IMR-90 (cell line): ENCODE measurements around the gene EGFL8. TPM values are rescaled to one million over a fixed set of nuclear protein-coding genes. Genes with fewer than 3 reads are reported as not detected.

Experiments used
- ATAC-seq: fragments of 200-7000 bp; cut with Tn5 transposase; 2 replicates; pipeline ENCODE4 v1.9.1; 2020; ENCODE audit warnings: low read depth, mild to moderate bottlenecking, moderate library complexity
- BruUV-seq: library from RNA; stranded (reverse); fragments of 400-500 nt; replicated peaks from 2 replicates; lab custom pipeline; 2021; lab: Mats Ljungman, UMichigan
- CTCF ChIA-PET: fragments of 300-600 bp; formaldehyde crosslinking; extraction: SDS; loops from one replicate; lab custom pipeline; 2021; ENCODE audit warnings: antibody characterized with exemption; lab: Yijun Ruan, JAX
- POLR2A ChIA-PET: fragments of 300-600 bp; sonication (Branson Sonifier 250); formaldehyde crosslinking; loops from one replicate; lab custom pipeline; 2022; ENCODE audit warnings: antibody characterized with exemption; ENCODE audit not compliant: unreplicated experiment; lab: Charles Lee
- DNase-seq: peaks from one replicate; pipeline ENCODE4 v3.0.0; 2013
- H2AFZ ChIP-seq: replicated peaks from 2 replicates; pipeline ENCODE3; 2013; ENCODE audit warnings: low read length, mild to moderate bottlenecking; ENCODE audit not compliant: poor library complexity
- H2AK5ac ChIP-seq: 2 replicates; pipeline ENCODE4 v1.6.1; 2013; ENCODE audit warnings: low read depth, low read length, inconsistent platforms
- H2AK9ac ChIP-seq: replicated peaks from 2 replicates; pipeline ENCODE3; 2013; ENCODE audit warnings: mild to moderate bottlenecking, low read depth, low read length, moderate library complexity; ENCODE audit not compliant: poor library complexity
- H2BK120ac ChIP-seq: 2 replicates; pipeline ENCODE4 v1.6.1; 2013; ENCODE audit warnings: low read depth, low read length, inconsistent platforms
- H2BK15ac ChIP-seq: 3 replicates; pipeline ENCODE4 v1.6.1; 2013; ENCODE audit warnings: low read depth, low read length, inconsistent platforms
- H2BK20ac ChIP-seq: 2 replicates; pipeline ENCODE4 v1.6.1; 2013; ENCODE audit warnings: low read depth, mild to moderate bottlenecking, inconsistent platforms, low read length, moderate library complexity
- H2BK5ac ChIP-seq: 2 replicates; pipeline ENCODE4 v1.6.1; 2013; ENCODE audit warnings: mild to moderate bottlenecking, low read depth, low read length, inconsistent platforms; ENCODE audit not compliant: poor library complexity, severe bottlenecking
- H3K14ac ChIP-seq: replicated peaks from 2 replicates; pipeline ENCODE4 v1.6.1; 2013; ENCODE audit warnings: low read depth, low read length, inconsistent platforms
- H3K18ac ChIP-seq: 2 replicates; pipeline ENCODE4 v1.6.1; 2013; ENCODE audit warnings: low read depth, low read length, control low read depth
- H3K23ac ChIP-seq: 2 replicates; pipeline ENCODE4 v1.6.1; 2013; ENCODE audit warnings: low read depth, low read length, inconsistent platforms
- H3K27ac ChIP-seq: 2 replicates; pipeline ENCODE4 v1.5.1; 2013; ENCODE audit warnings: mild to moderate bottlenecking, control low read depth, low read length; ENCODE audit not compliant: insufficient read depth
- H3K27me3 ChIP-seq: 2 replicates; pipeline ENCODE4 v1.6.1; 2013; ENCODE audit warnings: low read length; ENCODE audit not compliant: control insufficient read depth, insufficient read depth
- H3K36me3 ChIP-seq: 2 replicates; pipeline ENCODE4 v1.6.1; 2013; ENCODE audit warnings: low read length, mixed read lengths; ENCODE audit not compliant: control insufficient read depth, insufficient read depth
- H3K4ac ChIP-seq: 2 replicates; pipeline ENCODE4 v1.6.1; 2013; ENCODE audit warnings: low read depth, low read length, inconsistent platforms
- H3K4me1 ChIP-seq: 2 replicates; pipeline ENCODE4 v1.6.1; 2013; ENCODE audit warnings: low read length, mixed read lengths; ENCODE audit not compliant: control insufficient read depth, insufficient read depth
- H3K4me2 ChIP-seq: 2 replicates; pipeline ENCODE4 v1.6.1; 2013; ENCODE audit warnings: low read depth, mild to moderate bottlenecking, control low read depth, low read length, moderate library complexity
- H3K4me3 ChIP-seq: 2 replicates; pipeline ENCODE4 v1.5.1; 2013; ENCODE audit warnings: low read depth, mild to moderate bottlenecking, control low read depth, low read length, moderate library complexity; ENCODE audit not compliant: insufficient read depth
- H3K56ac ChIP-seq: 2 replicates; pipeline ENCODE4 v1.6.1; 2013; ENCODE audit warnings: low read length, inconsistent platforms; ENCODE audit not compliant: insufficient read depth; ENCODE audit errors: extremely low read depth
- H3K79me1 ChIP-seq, 2 experiments: 2 replicates each; pipeline ENCODE4 v1.6.1; 2013; ENCODE audit warnings: low read length in 2 of 2, inconsistent platforms in 1 of 2, low read depth in 1 of 2
- H3K9ac ChIP-seq: 2 replicates; pipeline ENCODE4 v1.6.1; 2013; ENCODE audit warnings: low read depth, low read length, control low read depth
- H3K9me1 ChIP-seq: 2 replicates; pipeline ENCODE4 v1.6.1; 2013; ENCODE audit warnings: low read length, inconsistent platforms; ENCODE audit not compliant: insufficient read depth
- H3K9me3 ChIP-seq: 2 replicates; pipeline ENCODE4 v1.6.1; 2013; ENCODE audit warnings: low read length; ENCODE audit not compliant: control insufficient read depth, insufficient read depth
- H4K20me1 ChIP-seq: 2 replicates; pipeline ENCODE4 v1.6.1; 2013; ENCODE audit warnings: low read length, inconsistent platforms; ENCODE audit not compliant: insufficient read depth
- H4K5ac ChIP-seq: 2 replicates; pipeline ENCODE4 v1.6.1; 2013; ENCODE audit warnings: mild to moderate bottlenecking, low read depth, low read length, control low read depth
- H4K8ac ChIP-seq, 2 experiments: 2 replicates each; pipeline ENCODE4 v1.6.1; 2013; ENCODE audit warnings: low read depth in 2 of 2, low read length in 2 of 2, control low read depth in 1 of 2, inconsistent platforms in 1 of 2
- H4K91ac ChIP-seq: 2 replicates; pipeline ENCODE4 v1.6.1; 2013; ENCODE audit warnings: low read depth, low read length, inconsistent platforms; ENCODE audit not compliant: insufficient read depth
- CHD1 ChIP-seq: IDR thresholded peaks from 2 replicates; pipeline ENCODE4 v1.6.1; 2012; ENCODE audit warnings: low read depth, low read length, improper control_type of control experiment
- MAFK ChIP-seq: IDR thresholded peaks from 2 replicates; pipeline ENCODE4 v1.6.1; 2012; ENCODE audit warnings: low read depth, low read length, improper control_type of control experiment
- MXI1 ChIP-seq: IDR thresholded peaks from 2 replicates; pipeline ENCODE4 v1.6.1; 2012; ENCODE audit warnings: low read depth, mild to moderate bottlenecking, low read length, moderate library complexity, borderline replicate concordance
- NFE2L2 ChIP-seq: fragments of 150-350 bp; IDR thresholded peaks from 2 replicates; pipeline ENCODE4 v1.6.1; 2016; ENCODE audit warnings: low read depth, mild to moderate bottlenecking, low read length
- POLR2A ChIP-seq: IDR thresholded peaks from 2 replicates; pipeline ENCODE4 v1.6.1; 2012; ENCODE audit warnings: mild to moderate bottlenecking, low read depth, low read length
- RAD21 ChIP-seq: IDR thresholded peaks from 2 replicates; pipeline ENCODE4 v1.6.1; 2012; ENCODE audit warnings: low read length, improper control_type of control experiment
- RFX5 ChIP-seq: IDR thresholded peaks from 2 replicates; pipeline ENCODE4 v1.8.0; 2012; ENCODE audit warnings: low read depth, mild to moderate bottlenecking, low read length, moderate library complexity
- SMC3 ChIP-seq: fragments of 150-350 bp; IDR thresholded peaks from 2 replicates; pipeline ENCODE4 v1.6.1; 2016; ENCODE audit warnings: low read depth, mild to moderate bottlenecking, antibody characterized with exemption, low read length, moderate library complexity
- WGBS, 2 experiments: methylation state at CpG; one replicate each; pipeline versions ENCODE4 v1.1.5 to v1.1.7; 2013; ENCODE audit warnings: missing lambda C conversion rate in 2 of 2; ENCODE audit not compliant: insufficient read length in 1 of 2; ENCODE audit errors: extremely low coverage in 2 of 2; 5-methylcytosine and 5-hydroxymethylcytosine counted together
- dilution Hi-C: fragments of 300-500 bp; cut with HindIII; formaldehyde crosslinking; loops from one replicate; pipeline ENCODE4 v1.14.3; 2018; ENCODE audit warnings: low sequenced_read_pairs; ENCODE audit not compliant: unreplicated experiment
- in situ Hi-C: fragments of 300-500 bp; cut with MboI; formaldehyde crosslinking; loops from 3 replicates; pipeline ENCODE4 v1.14.3; 2019; ENCODE audit warnings: low sequenced_read_pairs, inconsistent platforms, mixed read lengths
- intact Hi-C: fragments of 100-400 bp; cut with micrococcal nuclease; formaldehyde crosslinking; loops from 2 replicates; pipeline ENCODE4 v1.10.0; 2022
- polyA plus RNA-seq, 3 experiments: library from polyadenylated mRNA; depleted of rRNA; stranded (reverse); fragments of >200 nt; gene quantifications; 2 replicates each; pipeline ENCODE4 v1.2.3, GENCODE V29; 2012; ENCODE audit warnings: low replicate concordance in 1 of 3
- total RNA-seq: library from RNA; depleted of rRNA; stranded (reverse); fragments of >200 nt; gene quantifications from 2 replicates; pipeline ENCODE4 v1.2.3, GENCODE V29; 2012

EGFL8 gene
- total and polyA plus RNA-seq, 2 of the 4 experiments (the other 2 are of a cell fraction) = 0.18 to 4.7 TPM

DNA sequence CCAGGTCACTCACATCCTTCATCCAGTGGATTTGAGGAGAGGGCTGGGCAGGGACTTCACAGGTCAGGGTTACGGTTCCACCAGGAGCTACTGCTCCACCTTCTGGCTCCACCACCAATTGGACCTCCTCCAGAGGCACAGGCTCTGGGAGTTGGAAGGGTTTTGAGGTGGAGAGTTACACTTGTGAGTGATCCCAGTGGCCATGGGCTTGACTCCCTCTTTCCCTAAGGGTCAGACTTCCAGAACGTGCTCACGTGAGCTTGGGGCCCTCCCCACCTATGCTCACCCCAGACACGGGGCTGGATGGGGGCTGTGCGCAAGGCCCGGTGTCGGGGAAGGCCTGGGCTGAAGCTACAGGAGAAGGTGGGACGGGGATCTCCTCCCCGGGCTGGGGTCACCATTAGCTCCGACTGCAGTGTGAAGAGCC, 18.2 kb downstream of the EGFL8 start:
- no peaks in the 10 kb centered on the region for H3K9me3 ChIP-seq
- peak overlapping the region; percentile 14 for H2AK9ac ChIP-seq
- no TSS peak for BruUV-seq
- no peak overlapping the region for H2BK20ac ChIP-seq
- in situ Hi-C loops = loop anchor here (25.0 kb wide), 1 partner anchor 780 kb away; the partner anchor contains the start of genes BRD2 and HLA-DMA
- TF ChIP-seq CHD1 (no peak), NFE2L2 (no peak), POLR2A (no peak), MXI1 (no peak), RAD21 (no peak), MAFK (no peak), RFX5 (no peak), SMC3 (no peak)
- ATAC-seq (no peak), DNase-seq (no peak)
- no peak overlapping the region for H2AK5ac ChIP-seq
- no CpG with 5 or more reads among the region's 10 CpGs for WGBS, 2 experiments
- intact Hi-C loops = no loop called here
- no peak overlapping the region for H3K56ac ChIP-seq
- dilution Hi-C loops = no loop called here
- no peak overlapping the region for H2BK120ac ChIP-seq
- H3K23ac ChIP-seq = no peak overlapping the region
- no peak overlapping the region for H2BK5ac ChIP-seq
- no peak overlapping the region for H3K4me3 ChIP-seq
- peaks cover 15% of the 10 kb centered on the region for H3K9me1 ChIP-seq
- no peak overlapping the region for H3K27ac ChIP-seq
- H3K18ac ChIP-seq = no peak overlapping the region
- no peak overlapping the region for H4K8ac ChIP-seq
- H4K20me1 ChIP-seq = peaks cover 3% of the 10 kb centered on the region; the same call in 1 of the 2 replicates
- H3K27me3 ChIP-seq = no peaks in the 10 kb centered on the region
- H3K9ac ChIP-seq = no peak overlapping the region
- no peak overlapping the region for H3K4ac ChIP-seq
- no peaks in the 10 kb centered on the region for H3K4me1 ChIP-seq
- H3K14ac ChIP-seq = no peak overlapping the region
- no peak overlapping the region for H2BK15ac ChIP-seq
- peaks cover 34% of the 10 kb centered on the region for H3K36me3 ChIP-seq
- peaks cover 15 to 40% of the 10 kb centered on the region in 2 experiments for H3K79me1 ChIP-seq
- H3K4me2 ChIP-seq = no peak overlapping the region
- no peak overlapping the region for H2AFZ ChIP-seq
- no peak overlapping the region for H4K5ac ChIP-seq
- CTCF ChIA-PET = no interaction called here
- H4K91ac ChIP-seq = no peak overlapping the region
- POLR2A ChIA-PET = no interaction called here
